CMK (cell line): ENCODE measurements around the gene JUND.
A peak's percentile ranks its signal among the peaks of the same experiment; 100 is the strongest.

Experiments
- DNase-seq: peaks from one replicate; pipeline ENCODE4 v3.0.0-alpha.2; 2010; ENCODE audit warnings: low read depth

The JUND gene

GRCh38 chr19:18269070-18269723 is 12.2 kb downstream of the JUND start:
- DNase-seq = no peak

- no peak for DNase-seq
Observed at GRCh38 chr19:18266771-18267686, 14.4 kb downstream of the JUND start.

GRCh38 chr19:18265582-18265981 is 15.8 kb downstream of the JUND start:
- DNase-seq = no peak

- DNase-seq = no peak
Observed at GRCh38 chr19:18264971-18265540, 16.4 kb downstream of the JUND start.

GRCh38 chr19:18264137-18264854 is 17.1 kb downstream of the JUND start:
- DNase-seq = no peak

GRCh38 chr19:18263324-18264136 is 17.9 kb downstream of the JUND start:
- DNase-seq = no peak

- no peak for DNase-seq
Observed at GRCh38 chr19:18262917-18263316, 18.5 kb downstream of the JUND start.

GRCh38 chr19:18262144-18262543 is 19.3 kb downstream of the JUND start:
- DNase-seq = no peak

- DNase-seq = no peak
Observed at GRCh38 chr19:18261474-18261873, 19.9 kb downstream of the JUND start.

GRCh38 chr19:18259893-18260292 is 21.5 kb downstream of the JUND start:
- DNase-seq = no peak

- DNase-seq = no peak
Observed at GRCh38 chr19:18257503-18258470, 23.6 kb downstream of the JUND start.

- no peak for DNase-seq
Observed at GRCh38 chr19:18254546-18255503, 26.6 kb downstream of the JUND start.

- no peak for DNase-seq
Observed at GRCh38 chr19:18253716-18254115, 27.7 kb downstream of the JUND start.

GRCh38 chr19:18253130-18253529 is 28.3 kb downstream of the JUND start:
- no peak for DNase-seq

GRCh38 chr19:18252370-18252717 is 29.1 kb downstream of the JUND start:
- DNase-seq = no peak

GRCh38 chr19:18251587-18252369 is 29.6 kb downstream of the JUND start:
- DNase-seq = peak; percentile 34

- DNase-seq = no peak
Observed at GRCh38 chr19:18249834-18250233, 31.6 kb downstream of the JUND start.

- no peak for DNase-seq
Observed at GRCh38 chr19:18245297-18245696, 36.1 kb downstream of the JUND start.
